ENCODE results near the gene ATP6AP2. TPM values are rescaled to one million over a fixed set of nuclear protein-coding genes. Genes with fewer than 3 reads are reported as not detected.

The ATP6AP2 gene
- total RNA-seq, 1 experiment from 2014 or later: 62.0 TPM

DNA sequence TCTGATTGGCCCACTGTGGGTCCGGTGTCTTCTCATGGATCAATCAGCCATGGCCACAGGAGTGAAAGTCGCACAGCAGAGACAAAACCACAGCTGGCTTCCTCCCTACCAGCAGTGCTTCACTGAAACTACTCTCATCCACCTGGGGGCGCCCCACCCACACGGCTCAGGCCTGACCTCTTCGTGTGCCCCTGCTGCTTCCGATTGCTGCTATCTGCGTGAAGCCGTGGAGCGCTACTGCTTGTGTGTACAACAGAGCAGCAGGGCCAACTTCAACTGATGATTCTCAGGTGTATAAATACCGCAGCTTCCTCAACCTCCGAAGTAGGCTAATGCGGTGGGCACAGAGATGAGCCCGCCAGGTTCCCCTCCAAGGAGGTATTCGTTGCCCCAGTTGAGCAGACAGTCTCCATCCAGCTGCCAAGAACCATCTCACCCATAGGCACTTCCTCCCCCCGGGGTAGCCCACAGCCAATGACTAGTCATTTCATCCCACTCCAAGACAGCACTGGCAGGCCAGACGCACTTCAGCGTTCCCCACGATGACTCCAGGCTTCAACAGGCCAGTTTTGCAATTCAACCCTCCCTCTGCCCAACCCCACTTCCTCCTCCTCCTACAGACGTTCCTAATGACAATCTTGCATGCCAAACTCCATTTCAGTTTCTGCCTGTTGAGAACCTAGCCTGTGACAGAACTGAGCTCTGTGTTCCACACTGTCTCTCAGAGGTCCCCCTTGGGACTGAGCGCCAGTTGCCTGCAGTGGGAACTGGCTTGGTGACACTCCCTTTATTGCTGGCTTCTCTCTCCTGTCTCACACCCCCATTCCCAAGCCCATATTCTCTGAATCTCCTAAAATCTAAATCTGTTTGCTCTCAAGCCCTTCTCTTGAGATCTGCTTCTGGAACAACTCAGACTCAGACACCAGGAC, 41.3 kb upstream of the ATP6AP2 start:
- TF ChIP-seq, protein P1, sequence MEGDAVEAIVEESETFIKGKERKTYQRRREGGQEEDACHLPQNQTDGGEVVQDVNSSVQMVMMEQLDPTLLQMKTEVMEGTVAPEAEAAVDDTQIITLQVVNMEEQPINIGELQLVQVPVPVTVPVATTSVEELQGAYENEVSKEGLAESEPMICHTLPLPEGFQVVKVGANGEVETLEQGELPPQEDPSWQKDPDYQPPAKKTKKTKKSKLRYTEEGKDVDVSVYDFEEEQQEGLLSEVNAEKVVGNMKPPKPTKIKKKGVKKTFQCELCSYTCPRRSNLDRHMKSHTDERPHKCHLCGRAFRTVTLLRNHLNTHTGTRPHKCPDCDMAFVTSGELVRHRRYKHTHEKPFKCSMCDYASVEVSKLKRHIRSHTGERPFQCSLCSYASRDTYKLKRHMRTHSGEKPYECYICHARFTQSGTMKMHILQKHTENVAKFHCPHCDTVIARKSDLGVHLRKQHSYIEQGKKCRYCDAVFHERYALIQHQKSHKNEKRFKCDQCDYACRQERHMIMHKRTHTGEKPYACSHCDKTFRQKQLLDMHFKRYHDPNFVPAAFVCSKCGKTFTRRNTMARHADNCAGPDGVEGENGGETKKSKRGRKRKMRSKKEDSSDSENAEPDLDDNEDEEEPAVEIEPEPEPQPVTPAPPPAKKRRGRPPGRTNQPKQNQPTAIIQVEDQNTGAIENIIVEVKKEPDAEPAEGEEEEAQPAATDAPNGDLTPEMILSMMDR (IDR thresholded peaks at IDR 0.05 in 2 of 3, conservative IDR thresholded peaks at IDR 0.05 in 1 of 3; ENCODE audit: borderline replicate concordance in 1 of 3, insufficient read depth in 1 of 3, low read depth in 2 of 3, low read length in 2 of 3): peak in 2 of 3 experiments; percentile 29 to 42; a peak in 4 of 6 replicates
- peak; percentile 44 for TF ChIP-seq RAD21 (IDR thresholded peaks at IDR 0.05; ENCODE audit: low read depth)
- TF ChIP-seq CEBPB (IDR thresholded peaks at IDR 0.05; ENCODE audit: low read depth): no peak
- H3K4me2 ChIP-seq (ENCODE audit: low read length): no peak overlapping the region
- RAD21 ChIA-PET (ENCODE audit: low non-redundant PET in 1 of 2, low total read pairs in 2 of 2, uncharacterized antibody in 2 of 2, unreplicated experiment in 2 of 2): no interaction called here
- peaks cover 0 to 10% of the 10 kb centered on the region in 2 experiments; a peak in 2 of 4 replicates for H3K4me1 ChIP-seq (ENCODE audit: control insufficient read depth in 1 of 2, insufficient read depth in 2 of 2, low read length in 2 of 2)
- H3K27ac ChIP-seq (ENCODE audit: low read depth, low read length): no peak overlapping the region
- H3K79me2 ChIP-seq (ENCODE audit: insufficient read depth, low read length): no peaks in the 10 kb centered on the region
- no peak for DNase-seq (ENCODE audit: low read depth, low spot score)
- POLR2A ChIA-PET: no interaction called here
- H3K4me3 ChIP-seq (replicated peaks in 1 of 2; ENCODE audit: low read depth in 1 of 2, low read length in 2 of 2): no peak overlapping the region
- H3K9me3 ChIP-seq (ENCODE audit: control insufficient read depth in 1 of 2, insufficient read depth in 1 of 2, low read depth in 1 of 2, low read length in 2 of 2): no peaks in the 10 kb centered on the region
- H2AFZ ChIP-seq (ENCODE audit: low read depth, low read length, poor library complexity, severe bottlenecking): no peak overlapping the region
- no TSS peak for BruUV-seq (replicated peaks)
- intact Hi-C loops (cut with micrococcal nuclease): no loop called here
- H3K36me3 ChIP-seq (ENCODE audit: control insufficient read depth in 1 of 2, insufficient read depth in 2 of 2, low read length in 2 of 2): no peaks in the 10 kb centered on the region
- H3K27me3 ChIP-seq (ENCODE audit: insufficient read depth, low read length): no peaks in the 10 kb centered on the region
- no peak overlapping the region for H3K9ac ChIP-seq (ENCODE audit: low read length)
- H3K9me2 ChIP-seq (ENCODE audit: insufficient read depth): no peaks in the 10 kb centered on the region
- CTCF ChIA-PET: no interaction called here
- H4K20me1 ChIP-seq (ENCODE audit: insufficient read depth): no peaks in the 10 kb centered on the region
- ATAC-seq: peak; percentile 73

DNA sequence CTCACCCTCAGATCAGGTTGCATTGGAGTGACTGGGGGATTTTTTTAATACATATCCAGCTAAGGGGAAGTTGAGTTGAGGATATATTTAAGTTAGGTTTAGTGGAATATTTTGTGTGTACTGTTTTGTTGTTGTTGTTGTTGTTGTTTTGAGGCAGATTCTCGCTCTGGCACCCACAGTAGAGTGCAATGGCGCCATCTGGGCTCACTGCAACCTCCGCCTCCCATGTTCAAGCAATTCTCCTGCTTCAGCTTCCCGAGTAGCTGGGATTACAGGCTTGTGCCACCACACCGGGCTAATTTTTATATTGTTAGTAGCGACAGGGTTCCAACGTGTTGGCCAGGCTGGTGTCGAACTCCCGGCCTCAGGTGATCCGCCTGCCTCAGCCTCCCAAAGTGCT, 38.6 kb upstream of the ATP6AP2 start:
- ChIA-PET RAD21 (ENCODE audit: low non-redundant PET in 1 of 2, low total read pairs in 2 of 2, uncharacterized antibody in 2 of 2, unreplicated experiment in 2 of 2) (no interaction called here), CTCF (no interaction called here), POLR2A (no interaction called here)
- BruUV-seq (replicated peaks): no TSS peak
- Histone ChIP-seq H3K79me2 (ENCODE audit: insufficient read depth, low read length) (no peaks in the 10 kb centered on the region), H2AFZ (ENCODE audit: low read depth, low read length, poor library complexity, severe bottlenecking) (peak overlapping the region; percentile 16), H3K27ac (ENCODE audit: low read depth, low read length) (no peak overlapping the region), H3K4me3 (replicated peaks in 1 of 2; ENCODE audit: low read depth in 1 of 2, low read length in 2 of 2) (no peak overlapping the region), H3K9me2 (ENCODE audit: insufficient read depth) (no peaks in the 10 kb centered on the region), H3K4me1 (ENCODE audit: control insufficient read depth in 1 of 2, insufficient read depth in 2 of 2, low read length in 2 of 2) (peaks cover 0 to 17% of the 10 kb centered on the region in 2 experiments; a peak in 2 of 4 replicates), H3K36me3 (ENCODE audit: control insufficient read depth in 1 of 2, insufficient read depth in 2 of 2, low read length in 2 of 2) (no peaks in the 10 kb centered on the region), H4K20me1 (ENCODE audit: insufficient read depth) (no peaks in the 10 kb centered on the region), H3K4me2 (ENCODE audit: low read length) (no peak overlapping the region), H3K9ac (ENCODE audit: low read length) (no peak overlapping the region), H3K9me3 (ENCODE audit: control insufficient read depth in 1 of 2, insufficient read depth in 1 of 2, low read depth in 1 of 2, low read length in 2 of 2) (no peaks in the 10 kb centered on the region), H3K27me3 (ENCODE audit: insufficient read depth, low read length) (no peaks in the 10 kb centered on the region)
- ATAC-seq (peak; percentile 61; the same call in 1 of the 2 replicates), DNase-seq (ENCODE audit: low read depth, low spot score) (no peak)
- TF ChIP-seq, protein P1 (IDR thresholded peaks at IDR 0.05 in 2 of 3, conservative IDR thresholded peaks at IDR 0.05 in 1 of 3; ENCODE audit: borderline replicate concordance in 1 of 3, insufficient read depth in 1 of 3, low read depth in 2 of 3, low read length in 2 of 3): peak in 1 of 3 experiments; percentile 13; a peak in 1 of 6 replicates
- TF ChIP-seq RAD21 (IDR thresholded peaks at IDR 0.05; ENCODE audit: low read depth): no peak; the same call in 1 of the 2 replicates
- intact Hi-C loops (cut with micrococcal nuclease): no loop called here

Data from HCT116 (cell line).